DND-41 (cell line): ENCODE results near the gene TNS1.

Experiments used
- EZH2 ChIP-seq: IDR thresholded peaks from 3 replicates; pipeline ENCODE4 v1.6.1; 2012; ENCODE audit warnings: borderline replicate concordance, low read depth, mild to moderate bottlenecking, moderate library complexity, low read length, inconsistent platforms; ENCODE audit not compliant: severe bottlenecking
- TF ChIP-seq, protein P1 (sequence below): IDR thresholded peaks from 2 replicates; pipeline ENCODE4 v1.5.1; 2012; ENCODE audit warnings: borderline replicate concordance, low read length, moderate library complexity, mild to moderate bottlenecking; ENCODE audit not compliant: poor library complexity, severe bottlenecking; ENCODE audit errors: extremely low read depth

DNA sequence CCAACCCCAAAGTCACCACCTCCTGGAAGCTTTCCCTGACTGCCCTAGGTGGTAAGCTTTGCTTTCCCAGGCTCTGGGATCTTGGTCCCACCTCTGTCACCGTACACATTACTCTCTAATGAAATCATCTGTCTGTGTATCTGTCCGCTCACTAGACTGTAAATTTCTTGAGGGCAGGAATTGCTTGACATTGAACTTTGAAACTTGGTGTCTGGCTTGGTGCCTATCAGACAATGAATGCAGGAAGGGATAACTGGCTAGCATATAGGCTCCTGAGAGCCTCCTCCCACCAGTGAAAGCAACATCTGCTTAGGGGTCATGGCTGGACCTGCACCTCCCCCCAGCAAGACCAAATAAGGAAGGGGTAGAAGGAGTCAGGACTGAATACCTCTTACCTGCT, 155.7 kb downstream of the TNS1 start:
- TF ChIP-seq, protein P1, sequence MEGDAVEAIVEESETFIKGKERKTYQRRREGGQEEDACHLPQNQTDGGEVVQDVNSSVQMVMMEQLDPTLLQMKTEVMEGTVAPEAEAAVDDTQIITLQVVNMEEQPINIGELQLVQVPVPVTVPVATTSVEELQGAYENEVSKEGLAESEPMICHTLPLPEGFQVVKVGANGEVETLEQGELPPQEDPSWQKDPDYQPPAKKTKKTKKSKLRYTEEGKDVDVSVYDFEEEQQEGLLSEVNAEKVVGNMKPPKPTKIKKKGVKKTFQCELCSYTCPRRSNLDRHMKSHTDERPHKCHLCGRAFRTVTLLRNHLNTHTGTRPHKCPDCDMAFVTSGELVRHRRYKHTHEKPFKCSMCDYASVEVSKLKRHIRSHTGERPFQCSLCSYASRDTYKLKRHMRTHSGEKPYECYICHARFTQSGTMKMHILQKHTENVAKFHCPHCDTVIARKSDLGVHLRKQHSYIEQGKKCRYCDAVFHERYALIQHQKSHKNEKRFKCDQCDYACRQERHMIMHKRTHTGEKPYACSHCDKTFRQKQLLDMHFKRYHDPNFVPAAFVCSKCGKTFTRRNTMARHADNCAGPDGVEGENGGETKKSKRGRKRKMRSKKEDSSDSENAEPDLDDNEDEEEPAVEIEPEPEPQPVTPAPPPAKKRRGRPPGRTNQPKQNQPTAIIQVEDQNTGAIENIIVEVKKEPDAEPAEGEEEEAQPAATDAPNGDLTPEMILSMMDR: no peak
- no peak for TF ChIP-seq EZH2
